Endothelial cell of umbilical vein (primary cell): ENCODE measurements around the gene AFAP1L2. TPM values are rescaled to one million over a fixed set of nuclear protein-coding genes. Genes with fewer than 3 reads are reported as not detected.

ENCODE experiments used
- BruUV-seq: library from RNA; stranded (reverse); fragments of 400-500 nt; replicated peaks from 2 replicates; lab custom pipeline; 2021; lab: Mats Ljungman, UMichigan
- CTCF ChIA-PET: fragments of 300-600, 350-600 bp; sonication (Branson Sonifier 250); formaldehyde crosslinking; loops from one replicate; lab custom pipeline; 2021; ENCODE audit warnings: antibody characterized with exemption, inconsistent platforms; lab: Charles Lee
- POLR2A ChIA-PET: fragments of 300-600, 350-600 bp; sonication (Branson Sonifier 250); formaldehyde crosslinking; loops from one replicate; lab custom pipeline; 2021; ENCODE audit warnings: antibody characterized with exemption, inconsistent platforms; lab: Charles Lee
- DNase-seq: peaks from one replicate; pipeline ENCODE4 v3.0.0-alpha.2; 2011; ENCODE audit warnings: low read depth, low spot score
- FAIRE-seq: peaks from 2 replicates; lab custom pipeline; 2011; peaks lifted over from hg19 to GRCh38; lab: Jason Lieb, UNC
- H2AFZ ChIP-seq: 2 replicates; pipeline ENCODE4 v1.6.0; 2012; ENCODE audit warnings: low read depth, low read length, control low read depth, inconsistent platforms
- H3K27ac ChIP-seq: 2 replicates; pipeline ENCODE4 v1.5.1; 2011; ENCODE audit warnings: low read depth, mild to moderate bottlenecking, control low read depth, low read length, moderate library complexity; ENCODE audit not compliant: insufficient read depth
- H3K27me3 ChIP-seq, 2 experiments: 2 replicates each; pipeline versions ENCODE4 v1.6.0 to v1.6.1; 2011; ENCODE audit warnings: low read length in 2 of 2, mixed read lengths in 1 of 2; ENCODE audit not compliant: control insufficient read depth in 2 of 2, insufficient read depth in 2 of 2
- H3K36me3 ChIP-seq, 2 experiments: 2 replicates in 1 of 2; 3 replicates in 1 of 2; pipeline ENCODE4 v1.5.1; 2011; ENCODE audit warnings: low read length in 2 of 2, mild to moderate bottlenecking in 1 of 2, moderate library complexity in 1 of 2; ENCODE audit not compliant: control insufficient read depth in 2 of 2, insufficient read depth in 2 of 2; ENCODE audit errors: extremely low read depth in 1 of 2
- H3K4me1 ChIP-seq: 3 replicates; pipeline ENCODE4 v1.5.1; 2011; ENCODE audit warnings: mild to moderate bottlenecking, low read length; ENCODE audit not compliant: control insufficient read depth, insufficient read depth; ENCODE audit errors: extremely low read depth
- H3K4me2 ChIP-seq: 2 replicates; pipeline ENCODE4 v1.6.1; 2011; ENCODE audit warnings: low read length, control low read depth, mixed read lengths; ENCODE audit not compliant: insufficient read depth
- H3K4me3 ChIP-seq, 3 experiments: fragments of 200-600 bp in 1 of 3; sonication (generic), shearing (Covaris generic) in 1 of 3; replicated peaks in 1 of 3; 2 replicates each; pipeline ENCODE4 v1.5.1; 2011 to 2016; ENCODE audit warnings: control low read depth in 3 of 3, low read length in 3 of 3, mild to moderate bottlenecking in 2 of 3, inconsistent platforms in 1 of 3, low read depth in 1 of 3, moderate library complexity in 1 of 3; ENCODE audit not compliant: insufficient read depth in 1 of 3
- H3K79me2 ChIP-seq: 2 replicates; pipeline ENCODE4 v1.6.0; 2012; ENCODE audit warnings: low read length, inconsistent platforms; ENCODE audit not compliant: control insufficient read depth, insufficient read depth
- H3K9ac ChIP-seq: replicated peaks from 2 replicates; pipeline ENCODE3; 2011; ENCODE audit warnings: low read length, control low read depth; ENCODE audit not compliant: insufficient read depth; ENCODE audit errors: extremely low read depth
- H3K9me1 ChIP-seq: replicated peaks from 3 replicates; pipeline ENCODE4 v1.6.0; 2011; ENCODE audit warnings: mild to moderate bottlenecking, low read length; ENCODE audit not compliant: control insufficient read depth, insufficient read depth; ENCODE audit errors: extremely low read depth
- H3K9me3 ChIP-seq: replicated peaks from 2 replicates; pipeline ENCODE4 v1.5.1; 2012; ENCODE audit warnings: low read length, inconsistent platforms; ENCODE audit not compliant: control insufficient read depth, insufficient read depth
- H4K20me1 ChIP-seq: replicated peaks from 2 replicates; pipeline ENCODE3; 2011; ENCODE audit warnings: mild to moderate bottlenecking, low read length; ENCODE audit not compliant: control insufficient read depth, insufficient read depth; ENCODE audit errors: extremely low read depth
- CTCF ChIP-seq, 2 donors: IDR thresholded peaks; 1 replicate in 1 of 2; 2 replicates in 1 of 2; pipeline ENCODE4 v1.5.1; 2011; ENCODE audit warnings: low read length in 2 of 2, mild to moderate bottlenecking in 2 of 2, moderate library complexity in 2 of 2, control low read depth in 1 of 2, inconsistent platforms in 1 of 2, low read depth in 1 of 2; ENCODE audit not compliant: insufficient read depth in 1 of 2; ENCODE audit errors: extremely low read depth in 1 of 2
- EZH2 ChIP-seq: IDR thresholded peaks from 2 replicates; pipeline ENCODE4 v1.6.1; 2012; ENCODE audit warnings: borderline replicate concordance, low read depth, mild to moderate bottlenecking, moderate library complexity, low read length, inconsistent platforms; ENCODE audit not compliant: severe bottlenecking
- FOS ChIP-seq: IDR thresholded peaks from 2 replicates; pipeline ENCODE4 v1.6.1; 2011; ENCODE audit warnings: mild to moderate bottlenecking, low read length, moderate library complexity, borderline replicate concordance; ENCODE audit not compliant: insufficient read depth
- GATA2 ChIP-seq: IDR thresholded peaks from 2 replicates; pipeline ENCODE4 v1.7.0; 2011; ENCODE audit warnings: low read depth, mild to moderate bottlenecking, moderate library complexity, mixed read lengths, low read length; ENCODE audit not compliant: insufficient read length, insufficient read depth
- JUN ChIP-seq: IDR thresholded peaks from 2 replicates; pipeline ENCODE4 v1.6.1; 2011; ENCODE audit warnings: borderline replicate concordance, low read depth; ENCODE audit not compliant: insufficient read length, insufficient read depth
- MAX ChIP-seq: IDR thresholded peaks from 2 replicates; pipeline ENCODE4 v1.6.1; 2011; ENCODE audit not compliant: insufficient read depth, insufficient read length
- MYC ChIP-seq: IDR thresholded peaks from one replicate; pipeline ENCODE4 v1.6.1; 2011; ENCODE audit warnings: mild to moderate bottlenecking, low read depth, low read length
- dilution Hi-C: fragments of 300-500 bp; cut with MboI; formaldehyde crosslinking; loops from one replicate; pipeline ENCODE4 v1.15.0; 2019; ENCODE audit warnings: low sequenced_read_pairs; ENCODE audit not compliant: extremely low pct_ligation_motif_present
- intact Hi-C: fragments of 100-400 bp; cut with micrococcal nuclease; formaldehyde crosslinking; loops from one replicate; pipeline ENCODE4 v1.10.0; 2022
- polyA plus RNA-seq, 4 experiments: library from polyadenylated mRNA; depleted of rRNA in 3 of 4; stranded (reverse) in 3 of 4; unstranded in 1 of 4; fragments of >200 nt; gene quantifications; 2 replicates each; pipeline versions ENCODE4 v1.2.1 to v1.2.3, GENCODE V29; 2011 to 2012; ENCODE audit warnings: missing spikeins in 1 of 4
- total RNA-seq: library from RNA; stranded (reverse); gene quantifications from 2 replicates; pipeline ENCODE4 v1.2.3, GENCODE V29; 2021

AFAP1L2 gene
- total and polyA plus RNA-seq, 2 donors (not counting 3 experiments of a cell fraction or from before 2014, with no cell fraction given) = 0.90 to 4.1 TPM

GRCh38 chr10:114316744-114317143 is 87.6 kb downstream of the AFAP1L2 start:
- Histone ChIP-seq H3K9me3 (no peaks in the 10 kb centered on the region), H3K4me2 (no peak overlapping the region), H3K4me1 (no peaks in the 10 kb centered on the region), H2AFZ (no peak overlapping the region), H3K36me3 (no peaks in the 10 kb centered on the region), H3K27ac (no peak overlapping the region), H3K4me3 (no peak overlapping the region), H3K9ac (no peak overlapping the region), H3K9me1 (no peaks in the 10 kb centered on the region), H4K20me1 (no peaks in the 10 kb centered on the region), H3K79me2 (no peaks in the 10 kb centered on the region), H3K27me3 (peaks cover 0 to 7% of the 10 kb centered on the region in 2 experiments)
- intact Hi-C loops = no loop called here
- no peak for FAIRE-seq
- ChIA-PET CTCF (interaction anchor here (1.4 kb wide), 1 partner anchor 13 kb away, joined by 5 read pairs; no protein-coding TSS in a partner anchor), POLR2A (no interaction called here)
- DNase-seq = no peak
- TF ChIP-seq FOS = no peak
- TF ChIP-seq MYC = no peak
- TF ChIP-seq CTCF (IDR thresholded peaks at IDR 0.05; ENCODE audit: extremely low read depth in 1 of 2, insufficient read depth in 1 of 2, low read depth in 1 of 2, low read length in 2 of 2) = no peak
- no peak for TF ChIP-seq EZH2
- no peak for TF ChIP-seq MAX
- TF ChIP-seq JUN = no peak
- TF ChIP-seq GATA2 = no peak
- no TSS peak for BruUV-seq
- dilution Hi-C loops = no loop called here
